ENCODE data around the gene KPNA1. TPM values are rescaled to one million over a fixed set of nuclear protein-coding genes. Genes with fewer than 3 reads are reported as not detected.

KPNA1 gene
- polyA plus RNA-seq, 2 of the 4 experiments (the other 2 are of a cell fraction): 48.1 to 81.8 TPM

GRCh38 chr3:122416966-122417365 lies 97.8 kb downstream of the KPNA1 start:
- no peak for TF ChIP-seq NR3C1 (IDR thresholded peaks at IDR 0.05)
- TF ChIP-seq E2F6 (IDR thresholded peaks at IDR 0.05; ENCODE audit: borderline replicate concordance, low read depth): no peak
- TF ChIP-seq MAFK (IDR thresholded peaks at IDR 0.05; ENCODE audit: partially characterized antibody): peak; percentile 34
- TF ChIP-seq GATA3 (IDR thresholded peaks at IDR 0.05; ENCODE audit: borderline replicate concordance): no peak
- TF ChIP-seq ELK1 (IDR thresholded peaks at IDR 0.05; ENCODE audit: low read depth, low read length): no peak
- TF ChIP-seq RFX5 (IDR thresholded peaks at IDR 0.05): no peak
- no peak for TF ChIP-seq FOXS1 (CRISPR knock-in tag; IDR thresholded peaks at IDR 0.05)
- TF ChIP-seq REST (IDR thresholded peaks at IDR 0.05): no peak
- Histone ChIP-seq H3K4me1 (peaks cover 16% of the 10 kb centered on the region), H3K9me3 (no peaks in the 10 kb centered on the region), H3K4me3 (peak overlapping the region; percentile 74), H3K4me2 (peak overlapping the region; percentile 89), H3K27ac (peak overlapping the region; percentile 87 to 90)
- WGBS (ENCODE audit: missing lambda C conversion rate): 23% methylated on average over 14 of the region's 14 CpGs
- ChIA-PET CTCF (interaction anchor here (0.7 to 2.3 kb wide), 5 partner anchors 19 to 262 kb away, joined by 3 to 9 read pairs (median 4); partner anchors contain the start of gene FAM162A), POLR2A (interaction anchor here (0.9 to 2.7 kb wide), 8 partner anchors 8 to 262 kb away, joined by 3 to 26 read pairs (median 4); partner anchors contain the start of genes FAM162A and MIX23)
- DNase-seq (ENCODE audit: low read depth in 1 of 2, low spot score in 1 of 2) (no peak), FAIRE-seq (no peak), ATAC-seq (peak in 1 of 2 experiments; percentile 17; a peak in 3 of 6 replicates)

GRCh38 chr3:122415762-122416654 lies 98.7 kb downstream of the KPNA1 start, which contains the start of gene WDR5B:
TSS of gene WDR5B (minus strand) at chr3:122416062. CDS start at chr3:122415528, 534 bp downstream.
- Histone ChIP-seq H3K4me1 (peaks cover 16% of the 10 kb centered on the region), H3K27ac (peak within 1 kb of the TSS; percentile 87 to 90), H3K9me3 (no peaks in the 10 kb centered on the region), H3K4me2 (peak within 1 kb of the TSS; percentile 95), H3K4me3 (peak within 1 kb of the TSS; percentile 74)
- TF ChIP-seq MAX (IDR thresholded peaks at IDR 0.05): peak; percentile 75
- no peak for TF ChIP-seq CBX8 (IDR thresholded peaks at IDR 0.05)
- TF ChIP-seq GATA3 (IDR thresholded peaks at IDR 0.05; ENCODE audit: borderline replicate concordance): peak; percentile 8; the same call in 1 of the 2 replicates
- 0 out of 2 replicates have a peak, but pooled peaks have one; percentile 30 for TF ChIP-seq KDM5A (IDR thresholded peaks at IDR 0.05)
- 0 out of 5 replicates have a peak, but pooled peaks of 1 of the 2 experiments have one; percentile 1 for TF ChIP-seq RAD21 (conservative IDR thresholded peaks at IDR 0.05 in 1 of 2, IDR thresholded peaks at IDR 0.05 in 1 of 2)
- 0 out of 2 replicates have a peak, but pooled peaks have one; percentile 69 for TF ChIP-seq MYC (IDR thresholded peaks at IDR 0.05; ENCODE audit: borderline replicate concordance, low read length)
- no peak for TF ChIP-seq KDM1A (IDR thresholded peaks at IDR 0.05; ENCODE audit: low read depth)
- no peak for TF ChIP-seq CTCF (IDR thresholded peaks at IDR 0.05)
- peak; percentile 33; the same call in 1 of the 2 replicates for TF ChIP-seq PBX3 (IDR thresholded peaks at IDR 0.05)
- peak; percentile 95 to 97 for TF ChIP-seq JUN (IDR thresholded peaks at IDR 0.05)
- peak; percentile 62 for TF ChIP-seq POLR2A (IDR thresholded peaks at IDR 0.05; ENCODE audit: low read length)
- TF ChIP-seq HEYL (CRISPR knock-in tag; IDR thresholded peaks at IDR 0.05): no peak
- TF ChIP-seq BCL3 (IDR thresholded peaks at IDR 0.05): peak; percentile 86
- TF ChIP-seq PHF8 (IDR thresholded peaks at IDR 0.05; ENCODE audit: borderline replicate concordance, low read depth): peak; percentile 79; the same call in 1 of the 2 replicates
- peak; percentile 67; the same call in 1 of the 2 replicates for TF ChIP-seq TFCP2L1 (CRISPR knock-in tag; IDR thresholded peaks at IDR 0.05)
- FAIRE-seq (peak; percentile 83), DNase-seq (ENCODE audit: low read depth in 1 of 2, low spot score in 1 of 2) (peak; percentile 98), ATAC-seq (peak; percentile 95 to 98)
- 1% methylated on average over 48 of the region's 48 CpGs for WGBS (ENCODE audit: missing lambda C conversion rate)
- POLR2A ChIA-PET: interaction anchor here (0.7 to 2.7 kb wide), 18 partner anchors 8 to 651 kb away, joined by 3 to 26 read pairs (median 4); partner anchors contain the start of genes FAM162A, HSPBAP1, KPNA1 and MIX23
- CTCF ChIA-PET: interaction anchor here (1.1 to 2.3 kb wide), 4 partner anchors 19 to 263 kb away, joined by 3 to 9 read pairs (median 6); no protein-coding TSS in a partner anchor
